Colonic mucosa (tissue), 4 donors: Measurements from ENCODE around the gene CD3D. TPM values are rescaled to one million over a fixed set of nuclear protein-coding genes. Genes with fewer than 3 reads are reported as not detected.

ENCODE experiments used
- DNase-seq: peaks from one replicate; pipeline ENCODE4 v3.0.0-alpha.2; 2020
- H3K27ac ChIP-seq: fragments of 200-600 bp; one replicate; pipeline ENCODE4 v1.8.0; 2021
- H3K27me3 ChIP-seq: fragments of 200-600 bp; one replicate; pipeline ENCODE4 v1.8.0; 2021
- H3K36me3 ChIP-seq: fragments of 200-600 bp; one replicate; pipeline ENCODE4 v1.8.0; 2021
- H3K4me1 ChIP-seq: fragments of 200-600 bp; one replicate; pipeline ENCODE4 v1.8.0; 2021; ENCODE audit warnings: mild to moderate bottlenecking
- H3K4me3 ChIP-seq: fragments of 200-600 bp; one replicate; pipeline ENCODE4 v1.8.0; 2021
- H3K9ac ChIP-seq, 2 donors: one replicate each; pipeline ENCODE4 v1.7.0; 2013; ENCODE audit warnings: control low read depth in 2 of 2, low read depth in 2 of 2, low read length in 2 of 2
- H3K9me3 ChIP-seq: fragments of 200-600 bp; one replicate; pipeline ENCODE4 v1.8.0; 2021
- CTCF ChIP-seq: fragments of 200-600 bp; IDR thresholded peaks from one replicate; pipeline ENCODE4 v1.8.0; 2022; ENCODE audit warnings: antibody characterized with exemption, mild to moderate bottlenecking
- intact Hi-C: fragments of 100-400 bp; cut with DNase I; formaldehyde crosslinking; loops from one replicate; pipeline ENCODE4 v1.14.1; 2022
- total RNA-seq, 2 donors: library from RNA; stranded (reverse); fragmentation: NEBNext Ultra II Directional in 1 of 2; extraction: Animal tissue kit (Norgen Biotek cat#: 25700) in 1 of 2; gene quantifications; one replicate each; pipeline ENCODE4 v1.2.1, GENCODE V29; 2021
- donor health status: healthy.
- donor health status: DM: no; HTN: no; CAD: no.
- donor health status: DM: no; HTN: no; CAD: no.

Gene CD3D
- total RNA-seq, 2 donors from 2014 or later, result 3.1 to 4.7 TPM

- intact Hi-C loops, result no loop called here
- no peak overlapping the region for H3K4me3 ChIP-seq
- DNase-seq, result no peak
These were observed 19.8 kb downstream of the CD3D start for GRCh38 chr11:118322721-118323120.

GRCh38 chr11:118321386-118322082 lies 21.0 kb downstream of the CD3D start:
- Histone ChIP-seq H3K27me3 (no peaks in the 10 kb centered on the region), H3K4me3 (no peak overlapping the region), H3K4me1 (peaks cover 9% of the 10 kb centered on the region), H3K9ac (peak overlapping the region in 1 of 2 donors; percentile 40), H3K36me3 (no peaks in the 10 kb centered on the region), H3K27ac (peak overlapping the region; percentile 68), H3K9me3 (no peaks in the 10 kb centered on the region)
- intact Hi-C loops, result no loop called here
- TF ChIP-seq CTCF, result no peak
- DNase-seq, result peak; percentile 67

More at GRCh38 chr11:118322721-118323120, 19.8 kb downstream of the CD3D start:
- no peak overlapping the region for H3K27ac ChIP-seq
- no peaks in the 10 kb centered on the region for H3K27me3 ChIP-seq
- H3K36me3 ChIP-seq, result no peaks in the 10 kb centered on the region
- peaks cover 5% of the 10 kb centered on the region for H3K4me1 ChIP-seq
- H3K9ac ChIP-seq, result no peak overlapping the region
- no peaks in the 10 kb centered on the region for H3K9me3 ChIP-seq
- no peak for TF ChIP-seq CTCF

- intact Hi-C loops, result no loop called here
- H3K4me1 ChIP-seq, result peaks cover 11% of the 10 kb centered on the region
These were observed 22.0 kb downstream of the CD3D start for GRCh38 chr11:118320515-118320914.

GRCh38 chr11:118319337-118319707 lies 23.2 kb downstream of the CD3D start:
- DNase-seq, result no peak
- Histone ChIP-seq H3K36me3 (no peaks in the 10 kb centered on the region), H3K4me1 (peaks cover 16% of the 10 kb centered on the region), H3K27me3 (no peaks in the 10 kb centered on the region), H3K4me3 (no peak overlapping the region), H3K9me3 (no peaks in the 10 kb centered on the region), H3K9ac (no peak overlapping the region), H3K27ac (no peak overlapping the region)
- no peak for TF ChIP-seq CTCF
- intact Hi-C loops, result no loop called here

More at GRCh38 chr11:118320515-118320914, 22.0 kb downstream of the CD3D start:
- Histone ChIP-seq H3K9me3 (no peaks in the 10 kb centered on the region), H3K27ac (no peak overlapping the region), H3K36me3 (no peaks in the 10 kb centered on the region), H3K9ac (no peak overlapping the region), H3K4me3 (no peak overlapping the region), H3K27me3 (no peaks in the 10 kb centered on the region)
- no peak for TF ChIP-seq CTCF
- DNase-seq, result no peak

GRCh38 chr11:118318581-118319336 lies 23.7 kb downstream of the CD3D start:
- H3K9me3 ChIP-seq, result no peaks in the 10 kb centered on the region
- H3K9ac ChIP-seq, result no peak overlapping the region
- H3K36me3 ChIP-seq, result no peaks in the 10 kb centered on the region
- no peak for DNase-seq
- no peak overlapping the region for H3K4me3 ChIP-seq
- no peaks in the 10 kb centered on the region for H3K27me3 ChIP-seq
- H3K27ac ChIP-seq, result no peak overlapping the region
- H3K4me1 ChIP-seq, result peaks cover 16% of the 10 kb centered on the region
- TF ChIP-seq CTCF, result no peak
- intact Hi-C loops, result no loop called here
